ENCODE results near the gene EXOSC2. TPM values are rescaled to one million over a fixed set of nuclear protein-coding genes. Genes with fewer than 3 reads are reported as not detected.

Gene EXOSC2
- total and polyA plus RNA-seq, 2 of the 13 experiments (the other 11 are each of a cell fraction or from before 2014, with no cell fraction given): 27.5 to 63.8 TPM

DNA sequence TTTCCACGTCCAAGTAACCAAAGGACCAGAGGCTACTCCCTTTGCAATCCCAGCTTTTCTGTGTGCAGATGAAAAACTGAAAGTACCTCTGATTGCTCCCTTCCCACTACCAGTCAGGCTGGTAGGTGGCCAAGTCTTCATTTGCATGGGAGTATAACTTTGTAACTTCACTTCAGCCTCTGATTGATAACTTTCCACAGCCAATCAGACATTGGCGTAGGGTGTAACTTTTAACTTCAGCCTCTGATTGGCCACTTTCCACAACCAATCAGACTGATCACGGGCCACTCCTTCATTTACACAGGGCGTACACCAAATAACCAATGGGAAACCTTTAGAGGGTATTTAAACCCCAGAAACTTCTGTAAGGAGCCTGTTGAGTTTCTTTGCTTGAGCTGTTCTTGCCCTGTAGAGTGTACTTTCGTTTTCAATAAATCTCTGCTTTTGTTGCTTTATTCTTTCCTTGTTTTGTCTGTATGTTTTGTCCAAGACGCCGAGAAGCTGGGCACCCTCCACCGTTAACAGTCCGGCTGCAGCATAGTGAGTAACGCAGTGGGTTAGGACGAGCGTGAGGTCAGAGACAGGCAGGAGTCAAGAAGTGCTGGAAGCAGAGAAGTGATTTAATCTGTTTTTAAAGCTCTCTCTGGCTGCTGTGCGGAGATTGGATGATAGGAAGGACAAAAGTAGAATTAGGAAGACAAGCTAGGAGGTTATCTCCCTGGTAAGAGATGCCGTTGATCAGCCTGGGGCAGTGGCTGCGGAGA, 3.5 kb upstream of the EXOSC2 start (continued):
- TF ChIP-seq, protein P1, sequence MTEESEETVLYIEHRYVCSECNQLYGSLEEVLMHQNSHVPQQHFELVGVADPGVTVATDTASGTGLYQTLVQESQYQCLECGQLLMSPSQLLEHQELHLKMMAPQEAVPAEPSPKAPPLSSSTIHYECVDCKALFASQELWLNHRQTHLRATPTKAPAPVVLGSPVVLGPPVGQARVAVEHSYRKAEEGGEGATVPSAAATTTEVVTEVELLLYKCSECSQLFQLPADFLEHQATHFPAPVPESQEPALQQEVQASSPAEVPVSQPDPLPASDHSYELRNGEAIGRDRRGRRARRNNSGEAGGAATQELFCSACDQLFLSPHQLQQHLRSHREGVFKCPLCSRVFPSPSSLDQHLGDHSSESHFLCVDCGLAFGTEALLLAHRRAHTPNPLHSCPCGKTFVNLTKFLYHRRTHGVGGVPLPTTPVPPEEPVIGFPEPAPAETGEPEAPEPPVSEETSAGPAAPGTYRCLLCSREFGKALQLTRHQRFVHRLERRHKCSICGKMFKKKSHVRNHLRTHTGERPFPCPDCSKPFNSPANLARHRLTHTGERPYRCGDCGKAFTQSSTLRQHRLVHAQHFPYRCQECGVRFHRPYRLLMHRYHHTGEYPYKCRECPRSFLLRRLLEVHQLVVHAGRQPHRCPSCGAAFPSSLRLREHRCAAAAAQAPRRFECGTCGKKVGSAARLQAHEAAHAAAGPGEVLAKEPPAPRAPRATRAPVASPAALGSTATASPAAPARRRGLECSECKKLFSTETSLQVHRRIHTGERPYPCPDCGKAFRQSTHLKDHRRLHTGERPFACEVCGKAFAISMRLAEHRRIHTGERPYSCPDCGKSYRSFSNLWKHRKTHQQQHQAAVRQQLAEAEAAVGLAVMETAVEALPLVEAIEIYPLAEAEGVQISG (CRISPR knock-in tag; IDR thresholded peaks at IDR 0.05): peak; percentile 38
- TF ChIP-seq ARHGAP35 (CRISPR knock-in tag; IDR thresholded peaks at IDR 0.05; ENCODE audit: borderline replicate concordance): no peak
- TF ChIP-seq MED8 (CRISPR knock-in tag; IDR thresholded peaks at IDR 0.05; ENCODE audit: insufficient replicate concordance): no peak
- TF ChIP-seq ISX (CRISPR knock-in tag; conservative IDR thresholded peaks at IDR 0.05): no peak
- TF ChIP-seq ZFP62 (CRISPR knock-in tag; IDR thresholded peaks at IDR 0.05): no peak
- TF ChIP-seq MLLT10 (CRISPR knock-in tag; IDR thresholded peaks at IDR 0.05): no peak
- TF ChIP-seq, protein P2, sequence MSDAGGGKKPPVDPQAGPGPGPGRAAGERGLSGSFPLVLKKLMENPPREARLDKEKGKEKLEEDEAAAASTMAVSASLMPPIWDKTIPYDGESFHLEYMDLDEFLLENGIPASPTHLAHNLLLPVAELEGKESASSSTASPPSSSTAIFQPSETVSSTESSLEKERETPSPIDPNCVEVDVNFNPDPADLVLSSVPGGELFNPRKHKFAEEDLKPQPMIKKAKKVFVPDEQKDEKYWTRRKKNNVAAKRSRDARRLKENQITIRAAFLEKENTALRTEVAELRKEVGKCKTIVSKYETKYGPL (CRISPR knock-in tag; IDR thresholded peaks at IDR 0.05): peak; percentile 14; the same call in 1 of the 2 replicates
- TF ChIP-seq, protein P3, sequence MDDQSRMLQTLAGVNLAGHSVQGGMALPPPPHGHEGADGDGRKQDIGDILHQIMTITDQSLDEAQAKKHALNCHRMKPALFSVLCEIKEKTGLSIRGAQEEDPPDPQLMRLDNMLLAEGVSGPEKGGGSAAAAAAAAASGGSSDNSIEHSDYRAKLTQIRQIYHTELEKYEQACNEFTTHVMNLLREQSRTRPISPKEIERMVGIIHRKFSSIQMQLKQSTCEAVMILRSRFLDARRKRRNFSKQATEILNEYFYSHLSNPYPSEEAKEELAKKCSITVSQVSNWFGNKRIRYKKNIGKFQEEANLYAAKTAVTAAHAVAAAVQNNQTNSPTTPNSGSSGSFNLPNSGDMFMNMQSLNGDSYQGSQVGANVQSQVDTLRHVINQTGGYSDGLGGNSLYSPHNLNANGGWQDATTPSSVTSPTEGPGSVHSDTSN (CRISPR knock-in tag; IDR thresholded peaks at IDR 0.05; ENCODE audit: borderline replicate concordance): no peak
- TF ChIP-seq ARNTL (CRISPR knock-in tag; IDR thresholded peaks at IDR 0.05): peak; percentile 71; the same call in 1 of the 2 replicates
- TF ChIP-seq, protein P4, sequence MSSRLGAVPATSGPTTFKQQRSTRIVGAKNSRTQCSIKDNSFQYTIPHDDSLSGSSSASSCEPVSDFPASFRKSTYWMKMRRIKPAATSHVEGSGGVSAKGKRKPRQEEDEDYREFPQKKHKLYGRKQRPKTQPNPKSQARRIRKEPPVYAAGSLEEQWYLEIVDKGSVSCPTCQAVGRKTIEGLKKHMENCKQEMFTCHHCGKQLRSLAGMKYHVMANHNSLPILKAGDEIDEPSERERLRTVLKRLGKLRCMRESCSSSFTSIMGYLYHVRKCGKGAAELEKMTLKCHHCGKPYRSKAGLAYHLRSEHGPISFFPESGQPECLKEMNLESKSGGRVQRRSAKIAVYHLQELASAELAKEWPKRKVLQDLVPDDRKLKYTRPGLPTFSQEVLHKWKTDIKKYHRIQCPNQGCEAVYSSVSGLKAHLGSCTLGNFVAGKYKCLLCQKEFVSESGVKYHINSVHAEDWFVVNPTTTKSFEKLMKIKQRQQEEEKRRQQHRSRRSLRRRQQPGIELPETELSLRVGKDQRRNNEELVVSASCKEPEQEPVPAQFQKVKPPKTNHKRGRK (CRISPR knock-in tag; IDR thresholded peaks at IDR 0.05): no peak
- no peak for TF ChIP-seq ZNF10 (CRISPR knock-in tag; IDR thresholded peaks at IDR 0.05; ENCODE audit: borderline replicate concordance, low read depth)
- TF ChIP-seq MXI1 (IDR thresholded peaks at IDR 0.05; ENCODE audit: borderline replicate concordance, low read depth, low read length): no peak
- no peak for TF ChIP-seq ZFP41 (CRISPR knock-in tag; IDR thresholded peaks at IDR 0.05; ENCODE audit: borderline replicate concordance)
- TF ChIP-seq MIXL1 (CRISPR knock-in tag; IDR thresholded peaks at IDR 0.05): no peak
- peak; percentile 84 for TF ChIP-seq POLR2G (IDR thresholded peaks at IDR 0.05; ENCODE audit: low read depth, low read length)
- TF ChIP-seq, protein P5, sequence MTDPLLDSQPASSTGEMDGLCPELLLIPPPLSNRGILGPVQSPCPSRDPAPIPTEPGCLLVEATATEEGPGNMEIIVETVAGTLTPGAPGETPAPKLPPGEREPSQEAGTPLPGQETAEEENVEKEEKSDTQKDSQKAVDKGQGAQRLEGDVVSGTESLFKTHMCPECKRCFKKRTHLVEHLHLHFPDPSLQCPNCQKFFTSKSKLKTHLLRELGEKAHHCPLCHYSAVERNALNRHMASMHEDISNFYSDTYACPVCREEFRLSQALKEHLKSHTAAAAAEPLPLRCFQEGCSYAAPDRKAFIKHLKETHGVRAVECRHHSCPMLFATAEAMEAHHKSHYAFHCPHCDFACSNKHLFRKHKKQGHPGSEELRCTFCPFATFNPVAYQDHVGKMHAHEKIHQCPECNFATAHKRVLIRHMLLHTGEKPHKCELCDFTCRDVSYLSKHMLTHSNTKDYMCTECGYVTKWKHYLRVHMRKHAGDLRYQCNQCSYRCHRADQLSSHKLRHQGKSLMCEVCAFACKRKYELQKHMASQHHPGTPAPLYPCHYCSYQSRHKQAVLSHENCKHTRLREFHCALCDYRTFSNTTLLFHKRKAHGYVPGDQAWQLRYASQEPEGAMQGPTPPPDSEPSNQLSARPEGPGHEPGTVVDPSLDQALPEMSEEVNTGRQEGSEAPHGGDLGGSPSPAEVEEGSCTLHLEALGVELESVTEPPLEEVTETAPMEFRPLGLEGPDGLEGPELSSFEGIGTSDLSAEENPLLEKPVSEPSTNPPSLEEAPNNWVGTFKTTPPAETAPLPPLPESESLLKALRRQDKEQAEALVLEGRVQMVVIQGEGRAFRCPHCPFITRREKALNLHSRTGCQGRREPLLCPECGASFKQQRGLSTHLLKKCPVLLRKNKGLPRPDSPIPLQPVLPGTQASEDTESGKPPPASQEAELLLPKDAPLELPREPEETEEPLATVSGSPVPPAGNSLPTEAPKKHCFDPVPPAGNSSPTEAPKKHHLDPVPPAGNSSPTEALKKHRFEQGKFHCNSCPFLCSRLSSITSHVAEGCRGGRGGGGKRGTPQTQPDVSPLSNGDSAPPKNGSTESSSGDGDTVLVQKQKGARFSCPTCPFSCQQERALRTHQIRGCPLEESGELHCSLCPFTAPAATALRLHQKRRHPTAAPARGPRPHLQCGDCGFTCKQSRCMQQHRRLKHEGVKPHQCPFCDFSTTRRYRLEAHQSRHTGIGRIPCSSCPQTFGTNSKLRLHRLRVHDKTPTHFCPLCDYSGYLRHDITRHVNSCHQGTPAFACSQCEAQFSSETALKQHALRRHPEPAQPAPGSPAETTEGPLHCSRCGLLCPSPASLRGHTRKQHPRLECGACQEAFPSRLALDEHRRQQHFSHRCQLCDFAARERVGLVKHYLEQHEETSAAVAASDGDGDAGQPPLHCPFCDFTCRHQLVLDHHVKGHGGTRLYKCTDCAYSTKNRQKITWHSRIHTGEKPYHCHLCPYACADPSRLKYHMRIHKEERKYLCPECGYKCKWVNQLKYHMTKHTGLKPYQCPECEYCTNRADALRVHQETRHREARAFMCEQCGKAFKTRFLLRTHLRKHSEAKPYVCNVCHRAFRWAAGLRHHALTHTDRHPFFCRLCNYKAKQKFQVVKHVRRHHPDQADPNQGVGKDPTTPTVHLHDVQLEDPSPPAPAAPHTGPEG (CRISPR knock-in tag; IDR thresholded peaks at IDR 0.05): no peak
- no peak for TF ChIP-seq ZNF547 (CRISPR knock-in tag; IDR thresholded peaks at IDR 0.05)
